Measurements from ENCODE around the gene UGT1A1. TPM values are rescaled to one million over a fixed set of nuclear protein-coding genes. Genes with fewer than 3 reads are reported as not detected.

The UGT1A1 gene
- total and polyA plus RNA-seq, 2 donors (not counting 1 experiment from before 2014, with no cell fraction given): not detected

DNA sequence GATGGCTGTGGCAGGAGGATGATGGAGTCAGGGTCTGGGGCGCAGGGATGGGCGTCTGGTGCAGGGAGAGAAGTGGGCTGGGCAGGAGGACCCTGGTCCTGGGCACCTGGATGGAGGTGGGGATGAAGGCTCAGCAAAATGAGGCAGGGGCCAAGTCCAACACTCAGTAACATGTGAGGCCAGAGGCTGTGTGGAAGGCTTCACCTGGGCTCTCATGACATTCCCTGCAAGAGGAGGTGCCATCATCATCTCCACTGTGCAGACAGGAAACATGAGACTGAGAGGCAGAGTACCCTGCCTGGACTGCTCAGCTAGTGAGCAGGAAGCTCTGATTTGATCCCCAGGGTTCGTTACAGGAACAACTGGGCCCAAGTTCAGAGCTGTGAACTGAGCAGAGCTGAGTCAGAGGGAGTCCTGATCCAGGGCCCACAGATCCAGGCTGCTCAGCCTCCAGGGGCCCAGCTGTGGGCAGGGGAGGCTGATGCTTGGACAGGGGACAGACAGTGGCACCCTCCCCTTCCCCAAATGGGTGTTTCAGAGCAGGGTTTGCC, 57.4 kb downstream of the UGT1A1 start:
- no peak for ATAC-seq (ENCODE audit: low read depth)
- DNase-seq: no peak

GRCh38 chr2:233817995-233818638, 58.0 kb downstream of the UGT1A1 start:
- Histone ChIP-seq H4K20me1 (ENCODE audit: control insufficient read depth, insufficient read depth, low read length, poor library complexity, severe bottlenecking) (no peaks in the 10 kb centered on the region), H3K27ac (ENCODE audit: low read length in 2 of 2) (no peak overlapping the region), H3K79me2 (ENCODE audit: control insufficient read depth, insufficient read depth, low read length) (no peaks in the 10 kb centered on the region), H3K9ac (ENCODE audit: low read length) (no peak overlapping the region), H3K4me1 (ENCODE audit: control insufficient read depth in 2 of 2, insufficient read depth in 2 of 2, low read length in 2 of 2) (no peaks in the 10 kb centered on the region), H3K4me2 (replicated peaks; ENCODE audit: low read depth, low read length, poor library complexity, severe bottlenecking) (no peak overlapping the region), H3K4me3 (ENCODE audit: control extremely low read depth in 1 of 5, extremely low read depth in 1 of 5, insufficient read depth in 1 of 5, low read depth in 2 of 5, low read length in 4 of 5) (no peak overlapping the region), H3K9me3 (ENCODE audit: control extremely low read depth in 1 of 3, control insufficient read depth in 2 of 3, insufficient read depth in 1 of 3, low read length in 2 of 3) (peaks cover 0 to 6% (median 0%) of the 10 kb centered on the region in 3 donors), H3K27me3 (replicated peaks in 1 of 4; ENCODE audit: control extremely low read depth in 1 of 4, control insufficient read depth in 3 of 4, insufficient read depth in 4 of 4, low read length in 3 of 4) (peaks cover 0 to 5% (median 0%) of the 10 kb centered on the region in 4 experiments), H3K36me3 (replicated peaks in 1 of 2; ENCODE audit: control extremely low read depth in 1 of 2, control insufficient read depth in 1 of 2, extremely low read depth in 1 of 2, insufficient read depth in 2 of 2, low read length in 1 of 2) (no peaks in the 10 kb centered on the region), H2AFZ (ENCODE audit: insufficient read depth, low read depth, low read length, poor library complexity, severe bottlenecking) (no peak overlapping the region)
- ChIA-PET POLR2A (no interaction called here), CTCF (no interaction called here)
- no peak overlapping the region for H3K27ac Mint-ChIP-seq
- H3K4me1 Mint-ChIP-seq: no peaks in the 10 kb centered on the region
- DNase-seq: no peak
- WGBS (ENCODE audit: insufficient coverage): 91% methylated on average over 11 of the region's 11 CpGs
- H3K27me3 Mint-ChIP-seq: peaks cover 9% of the 10 kb centered on the region
- TF ChIP-seq, protein P1, sequence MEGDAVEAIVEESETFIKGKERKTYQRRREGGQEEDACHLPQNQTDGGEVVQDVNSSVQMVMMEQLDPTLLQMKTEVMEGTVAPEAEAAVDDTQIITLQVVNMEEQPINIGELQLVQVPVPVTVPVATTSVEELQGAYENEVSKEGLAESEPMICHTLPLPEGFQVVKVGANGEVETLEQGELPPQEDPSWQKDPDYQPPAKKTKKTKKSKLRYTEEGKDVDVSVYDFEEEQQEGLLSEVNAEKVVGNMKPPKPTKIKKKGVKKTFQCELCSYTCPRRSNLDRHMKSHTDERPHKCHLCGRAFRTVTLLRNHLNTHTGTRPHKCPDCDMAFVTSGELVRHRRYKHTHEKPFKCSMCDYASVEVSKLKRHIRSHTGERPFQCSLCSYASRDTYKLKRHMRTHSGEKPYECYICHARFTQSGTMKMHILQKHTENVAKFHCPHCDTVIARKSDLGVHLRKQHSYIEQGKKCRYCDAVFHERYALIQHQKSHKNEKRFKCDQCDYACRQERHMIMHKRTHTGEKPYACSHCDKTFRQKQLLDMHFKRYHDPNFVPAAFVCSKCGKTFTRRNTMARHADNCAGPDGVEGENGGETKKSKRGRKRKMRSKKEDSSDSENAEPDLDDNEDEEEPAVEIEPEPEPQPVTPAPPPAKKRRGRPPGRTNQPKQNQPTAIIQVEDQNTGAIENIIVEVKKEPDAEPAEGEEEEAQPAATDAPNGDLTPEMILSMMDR (IDR thresholded peaks at IDR 0.05): no peak
- TF ChIP-seq EZH2 (IDR thresholded peaks at IDR 0.05; ENCODE audit: borderline replicate concordance, insufficient read depth, low read depth, low read length, poor library complexity, severe bottlenecking): no peak
- no peaks in the 10 kb centered on the region for H3K9me3 Mint-ChIP-seq (ENCODE audit: insufficient read depth)
- no peak for ATAC-seq (ENCODE audit: low read depth)
- no peak overlapping the region for H3K4me3 Mint-ChIP-seq
- intact Hi-C loops (cut with micrococcal nuclease): no loop called here

More for the DNA sequence above, 57.4 kb downstream of the UGT1A1 start:
- no peaks in the 10 kb centered on the region for H3K4me1 Mint-ChIP-seq
- H3K27ac ChIP-seq (ENCODE audit: low read length in 2 of 2): no peak overlapping the region
- no peaks in the 10 kb centered on the region for H3K4me1 ChIP-seq (ENCODE audit: control insufficient read depth in 2 of 2, insufficient read depth in 2 of 2, low read length in 2 of 2)
- WGBS (ENCODE audit: insufficient coverage): 81% methylated on average over 3 of the region's 3 CpGs
- POLR2A ChIA-PET: no interaction called here
- H3K27me3 ChIP-seq (replicated peaks in 1 of 4; ENCODE audit: control extremely low read depth in 1 of 4, control insufficient read depth in 3 of 4, insufficient read depth in 4 of 4, low read length in 3 of 4): peaks cover 0 to 5% (median 0%) of the 10 kb centered on the region in 4 experiments
- no peak overlapping the region for H3K9ac ChIP-seq (ENCODE audit: low read length)
- no peak overlapping the region for H3K27ac Mint-ChIP-seq
- no peak overlapping the region for H3K4me2 ChIP-seq (replicated peaks; ENCODE audit: low read depth, low read length, poor library complexity, severe bottlenecking)
- intact Hi-C loops (cut with micrococcal nuclease): no loop called here
- no peaks in the 10 kb centered on the region for H4K20me1 ChIP-seq (ENCODE audit: control insufficient read depth, insufficient read depth, low read length, poor library complexity, severe bottlenecking)
- no peak overlapping the region for H2AFZ ChIP-seq (ENCODE audit: insufficient read depth, low read depth, low read length, poor library complexity, severe bottlenecking)
- H3K36me3 ChIP-seq (replicated peaks in 1 of 2; ENCODE audit: control extremely low read depth in 1 of 2, control insufficient read depth in 1 of 2, extremely low read depth in 1 of 2, insufficient read depth in 2 of 2, low read length in 1 of 2): no peaks in the 10 kb centered on the region
- TF ChIP-seq, protein P1 (IDR thresholded peaks at IDR 0.05): no peak
- TF ChIP-seq EZH2 (IDR thresholded peaks at IDR 0.05; ENCODE audit: borderline replicate concordance, insufficient read depth, low read depth, low read length, poor library complexity, severe bottlenecking): no peak
- H3K79me2 ChIP-seq (ENCODE audit: control insufficient read depth, insufficient read depth, low read length): no peaks in the 10 kb centered on the region
- H3K9me3 Mint-ChIP-seq (ENCODE audit: insufficient read depth): no peaks in the 10 kb centered on the region
- H3K27me3 Mint-ChIP-seq: peaks cover 13% of the 10 kb centered on the region
- CTCF ChIA-PET: no interaction called here
- H3K9me3 ChIP-seq (ENCODE audit: control extremely low read depth in 1 of 3, control insufficient read depth in 2 of 3, insufficient read depth in 1 of 3, low read length in 2 of 3): peaks cover 0 to 6% (median 0%) of the 10 kb centered on the region in 3 donors
- no peak overlapping the region for H3K4me3 Mint-ChIP-seq
- no peak overlapping the region for H3K4me3 ChIP-seq (ENCODE audit: control extremely low read depth in 1 of 5, extremely low read depth in 1 of 5, insufficient read depth in 1 of 5, low read depth in 2 of 5, low read length in 4 of 5)
